HUDEP-2 (cell line): ENCODE results near the gene PIP5K1B.
A peak's percentile ranks its signal among the peaks of the same experiment; 100 is the strongest.

Experiments
- DNase-seq, 76 experiments: peaks; one replicate each; lab custom pipeline; 2025; ENCODE audit not compliant: unreplicated experiment in 76 of 76; lab: John Stamatoyannopoulos, UW

The PIP5K1B gene

DNA sequence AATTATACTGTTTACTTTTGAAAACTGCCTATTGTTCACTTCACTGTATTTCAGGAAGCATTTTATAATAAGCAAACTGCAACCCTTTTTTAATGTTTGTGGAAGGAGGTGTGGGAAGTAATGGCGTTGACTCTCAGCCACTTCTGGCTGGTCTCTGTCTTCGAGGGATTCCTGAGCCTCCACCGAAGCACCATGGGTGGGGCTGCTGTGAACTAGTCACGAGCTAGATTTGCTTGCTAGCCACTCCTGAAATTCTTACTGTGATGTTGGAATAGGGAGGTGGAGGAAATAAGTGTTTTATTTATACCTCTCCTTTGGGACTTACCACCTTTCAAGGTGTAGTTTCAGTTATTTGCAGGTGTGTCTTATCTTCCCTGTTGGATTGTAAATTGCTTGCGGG is 26.8 kb downstream of the PIP5K1B start:
- DNase-seq, result no peak

DNA sequence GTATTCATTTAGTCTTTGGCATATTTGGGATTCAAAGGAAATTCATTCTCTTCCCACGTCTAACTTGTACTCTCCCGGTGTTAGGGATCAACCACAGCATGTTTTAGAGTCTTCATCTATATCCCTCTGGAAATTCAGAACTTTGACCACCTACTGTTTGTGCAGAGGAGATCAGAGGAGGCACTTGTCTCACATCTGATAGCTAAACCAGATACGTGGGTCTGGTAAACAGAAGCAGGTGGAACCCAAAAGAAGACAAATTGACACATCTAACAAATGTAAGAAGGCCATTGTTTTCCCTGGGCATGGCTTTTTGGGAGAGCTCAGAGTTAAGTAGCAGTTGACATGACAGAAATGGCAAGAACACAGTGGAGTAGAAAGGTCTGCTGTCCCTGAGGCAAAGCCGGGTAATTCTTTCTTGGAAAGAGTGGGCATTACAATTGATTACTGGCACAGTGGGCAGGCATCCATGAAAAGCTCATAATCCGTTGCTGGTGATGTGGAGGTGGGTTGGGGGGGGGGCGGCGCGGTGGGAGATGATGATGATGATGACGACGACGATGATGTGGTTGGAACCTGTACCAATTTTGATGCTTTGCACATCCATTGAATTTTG is 27.5 kb downstream of the PIP5K1B start:
- DNase-seq, result no peak

DNA sequence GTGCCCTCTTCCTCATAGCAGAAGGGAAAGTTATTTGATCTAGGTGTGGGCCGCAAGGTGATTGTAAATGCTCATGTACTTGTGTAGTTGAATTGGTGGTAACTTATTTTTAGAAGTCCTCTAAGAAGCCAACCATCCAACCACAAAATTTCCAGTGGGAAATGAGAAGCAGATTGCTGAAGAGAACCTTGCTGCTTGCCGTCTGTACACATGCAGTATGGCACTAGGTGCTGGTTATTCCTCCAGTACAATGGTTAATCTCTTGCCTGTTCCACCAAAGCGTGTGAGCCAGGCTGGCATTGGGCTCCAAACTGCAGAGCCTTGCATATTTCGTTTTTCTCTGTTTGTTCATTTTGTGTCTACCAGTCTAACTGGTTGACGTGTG is 28.0 kb downstream of the PIP5K1B start:
- DNase-seq, result no peak

DNA sequence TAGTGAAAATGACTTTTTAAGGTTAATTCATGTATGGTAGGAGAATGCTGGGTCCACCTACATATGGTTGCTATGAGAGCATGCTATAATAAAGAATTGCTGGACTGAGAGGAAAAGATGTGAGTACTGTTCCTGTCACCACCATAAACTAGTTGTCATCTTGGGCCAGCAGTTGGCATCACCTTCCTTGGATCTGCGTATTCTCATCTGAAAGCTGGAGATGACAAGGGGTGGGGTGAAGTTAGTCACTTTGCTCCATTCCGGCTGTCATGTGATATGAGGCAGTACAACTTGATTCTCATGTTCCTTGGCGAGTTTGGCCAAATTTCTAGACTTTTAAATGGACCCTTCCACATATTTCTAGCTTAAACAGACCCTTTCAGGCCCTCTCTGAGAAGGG is 33.3 kb downstream of the PIP5K1B start:
- DNase-seq, result peak in 1 of 76 experiments; percentile 23

DNA sequence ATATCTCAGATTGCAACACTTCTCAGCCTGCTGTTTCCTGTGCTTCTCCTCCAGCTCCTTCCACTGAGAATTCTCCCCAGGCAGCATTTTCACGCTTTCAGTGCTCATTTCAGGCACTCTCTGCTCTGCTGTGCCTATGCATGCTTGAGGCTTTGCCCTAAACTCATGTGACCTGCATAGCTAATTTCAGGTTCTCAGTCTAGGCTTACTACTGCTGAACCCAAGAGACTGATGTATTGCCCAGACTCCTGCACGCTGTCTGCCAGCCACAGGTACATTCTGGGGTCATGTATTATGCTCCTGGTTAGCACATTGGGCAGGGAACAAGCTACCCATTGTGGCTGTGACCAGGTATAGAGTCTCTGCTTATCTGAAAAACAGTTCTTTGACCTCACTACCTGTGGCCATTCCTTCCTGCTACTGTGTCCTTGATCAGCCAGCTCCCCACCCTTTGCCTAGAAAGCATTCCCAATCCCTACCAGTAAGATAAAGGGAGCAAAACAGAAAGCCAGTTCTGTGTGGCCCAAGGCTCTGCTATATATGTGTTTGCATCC is 34.7 kb downstream of the PIP5K1B start:
- peak in 1 of 76 experiments; percentile 15 for DNase-seq

DNA sequence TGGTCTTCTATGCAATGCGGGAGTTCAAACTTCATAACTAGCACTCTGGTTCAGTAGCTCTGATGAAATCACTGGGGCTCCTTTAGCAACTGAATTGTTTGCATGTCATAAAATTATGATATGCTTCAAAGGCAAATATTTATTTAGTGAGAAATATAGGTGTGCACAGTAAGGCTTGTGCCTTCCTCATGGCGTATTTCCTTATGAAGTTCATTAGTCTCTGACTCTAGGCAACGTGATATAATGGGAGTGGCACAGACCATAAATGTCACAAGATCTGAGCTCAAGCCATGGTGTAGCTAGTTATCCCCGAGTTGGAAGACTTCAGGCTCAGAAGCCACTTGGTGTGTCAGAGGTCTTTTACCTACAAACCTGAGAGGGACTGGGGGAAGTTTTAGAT is 35.5 kb downstream of the PIP5K1B start:
- DNase-seq, result peak in 16 of 76 experiments; percentile 12 to 53 (median 32)

DNA sequence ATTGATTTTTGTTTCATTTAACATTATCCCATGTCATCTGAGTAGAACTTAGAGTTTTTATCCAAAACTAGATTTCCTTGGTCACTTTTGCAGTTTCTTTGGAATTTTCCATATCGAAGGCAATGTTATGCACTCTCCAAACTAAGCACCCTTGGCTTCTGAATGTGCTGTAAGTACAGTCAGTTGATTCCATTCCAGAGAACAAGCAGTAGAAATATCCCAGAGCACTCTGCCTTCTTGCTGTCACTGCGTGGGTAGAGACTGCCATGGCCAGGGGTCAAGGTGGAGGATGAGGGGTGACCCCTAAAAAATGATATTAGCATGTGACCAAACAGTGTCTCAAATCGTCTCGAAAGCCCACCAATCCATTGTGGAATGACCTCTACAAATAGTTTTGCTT is 36.2 kb downstream of the PIP5K1B start:
- DNase-seq, result no peak

DNA sequence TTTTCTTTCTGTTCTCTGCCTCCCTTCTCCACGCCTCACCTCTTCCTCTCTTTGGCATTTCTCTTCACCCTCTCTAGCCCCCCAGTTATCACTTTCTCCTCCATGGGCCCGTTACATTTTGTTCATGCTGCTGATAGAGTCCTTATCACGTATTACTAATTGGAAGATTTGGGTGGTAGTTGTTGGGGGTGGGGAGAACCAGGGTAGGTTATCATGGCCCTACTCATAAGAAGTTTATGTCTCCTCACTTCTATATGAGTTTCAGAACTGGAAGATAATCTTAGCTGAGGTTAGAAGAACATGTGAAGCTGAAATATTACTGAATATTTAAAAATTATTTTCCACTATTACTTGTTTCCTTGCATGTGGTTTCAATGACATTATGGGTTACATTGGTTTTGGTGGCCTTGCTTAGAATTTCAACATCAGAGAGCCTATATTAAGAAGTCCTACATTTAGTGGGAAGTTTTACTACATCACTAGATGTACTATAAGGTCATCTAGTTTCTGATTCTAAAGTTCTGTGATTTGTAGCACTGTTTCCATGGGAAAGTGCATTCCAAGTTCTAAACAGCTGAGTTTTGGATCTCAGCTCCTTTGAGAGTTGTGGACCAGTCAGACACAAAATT is 36.8 kb downstream of the PIP5K1B start:
- DNase-seq, result peak in 4 of 76 experiments; percentile 16 to 51 (median 26)

DNA sequence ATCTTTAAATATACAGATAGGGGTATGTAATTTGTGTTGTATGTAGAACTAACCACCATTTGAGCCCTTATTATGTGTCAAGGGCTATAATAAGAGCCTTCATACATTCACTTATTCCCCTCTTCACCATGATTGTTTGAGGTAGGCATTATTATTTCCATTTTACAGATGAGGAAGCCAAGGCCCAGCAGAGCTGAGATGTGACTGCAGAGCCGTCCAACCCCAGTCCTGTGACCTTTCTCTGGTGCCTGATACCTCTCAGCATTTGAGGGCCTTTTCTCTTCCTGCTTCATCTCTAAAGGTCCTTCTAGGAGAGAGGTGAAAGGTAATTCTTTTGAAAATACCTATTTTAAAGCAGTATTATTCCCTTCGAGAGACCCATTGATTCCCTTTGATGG is 37.3 kb downstream of the PIP5K1B start:
- no peak for DNase-seq

DNA sequence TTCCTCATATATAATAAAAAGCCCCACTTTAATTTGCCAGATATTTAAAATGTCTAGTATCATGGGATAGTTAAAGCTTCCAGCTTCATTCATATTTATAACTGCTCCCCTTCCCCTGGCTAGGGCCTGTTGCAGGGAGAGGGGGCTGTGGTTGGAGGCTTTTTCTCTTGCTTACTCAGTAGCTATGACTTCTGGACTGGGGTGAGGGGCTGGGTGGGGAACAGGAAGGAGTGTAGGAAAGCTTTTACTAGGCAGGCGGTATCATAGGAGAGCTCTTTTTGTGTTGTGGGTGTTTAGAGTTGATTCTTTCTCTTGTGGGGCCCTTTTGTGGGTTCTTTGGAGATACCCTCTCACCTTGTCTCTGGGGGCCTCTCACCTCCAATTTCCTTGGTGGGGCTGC is 39.4 kb downstream of the PIP5K1B start:
- no peak for DNase-seq

DNA sequence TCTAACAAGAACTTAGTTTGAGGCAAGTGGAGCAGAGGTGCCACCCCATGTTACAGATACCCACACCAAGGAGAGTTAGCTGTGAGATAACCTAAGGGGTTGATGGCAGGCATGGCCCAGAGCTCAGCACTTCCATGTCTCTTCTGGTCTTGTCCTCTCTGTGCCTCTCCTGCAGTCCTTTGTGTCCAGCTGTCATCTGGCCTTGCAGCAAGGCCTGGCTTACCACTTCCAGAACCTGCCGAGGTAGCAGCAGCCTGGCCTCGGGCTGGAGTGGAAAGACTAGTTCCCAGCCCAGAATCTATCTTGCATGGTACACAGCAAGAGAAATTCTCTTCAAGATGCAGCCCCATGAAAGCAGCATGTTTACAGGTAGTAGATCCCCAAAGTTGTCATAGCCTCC is 41.5 kb downstream of the PIP5K1B start:
- peak in 21 of 76 experiments; percentile 11 to 75 (median 49) for DNase-seq

DNA sequence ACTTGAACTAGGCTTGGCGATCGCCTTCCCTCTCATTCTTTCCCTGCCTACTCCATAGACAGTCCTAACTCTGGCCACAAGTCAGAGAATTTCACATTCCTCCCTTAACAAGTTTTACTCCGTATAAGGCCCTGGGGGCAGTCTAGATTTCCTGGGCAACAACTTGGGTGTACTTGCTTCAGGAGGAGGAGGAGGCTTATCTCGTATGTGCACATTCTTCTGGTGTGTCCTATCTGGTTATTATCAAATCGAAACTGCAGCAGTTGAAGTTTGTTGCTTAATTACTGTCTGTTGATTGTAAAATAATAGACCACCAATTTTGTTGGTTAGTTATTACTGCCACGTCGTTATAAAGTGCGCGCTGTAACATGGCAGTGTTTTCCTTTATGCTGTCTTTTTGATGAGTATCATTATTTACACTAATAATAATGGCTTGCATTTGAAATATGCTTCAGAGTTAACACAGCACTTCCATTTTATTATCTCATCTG is 42.0 kb downstream of the PIP5K1B start:
- DNase-seq, result peak in 72 of 76 experiments; percentile 24 to 95 (median 74)

DNA sequence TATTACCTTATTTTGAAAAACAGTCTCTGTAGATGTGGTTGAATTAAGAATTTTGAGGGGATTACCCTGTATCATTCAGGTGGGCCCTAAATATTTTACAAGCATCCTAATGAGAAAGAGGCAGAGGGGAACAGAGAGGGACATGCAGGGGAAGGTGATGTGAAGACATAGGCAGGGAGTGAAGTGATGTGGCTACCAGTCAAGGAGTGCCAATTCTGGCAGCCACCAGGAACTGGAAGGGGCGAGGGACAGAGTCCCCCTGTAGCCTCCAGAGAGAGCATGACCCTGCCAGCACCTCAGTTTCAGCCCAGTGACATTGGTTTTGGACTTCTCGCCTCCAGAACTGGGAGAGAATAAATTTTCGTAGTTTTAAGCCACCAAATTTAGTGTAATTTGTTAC is 44.1 kb downstream of the PIP5K1B start:
- DNase-seq, result no peak

DNA sequence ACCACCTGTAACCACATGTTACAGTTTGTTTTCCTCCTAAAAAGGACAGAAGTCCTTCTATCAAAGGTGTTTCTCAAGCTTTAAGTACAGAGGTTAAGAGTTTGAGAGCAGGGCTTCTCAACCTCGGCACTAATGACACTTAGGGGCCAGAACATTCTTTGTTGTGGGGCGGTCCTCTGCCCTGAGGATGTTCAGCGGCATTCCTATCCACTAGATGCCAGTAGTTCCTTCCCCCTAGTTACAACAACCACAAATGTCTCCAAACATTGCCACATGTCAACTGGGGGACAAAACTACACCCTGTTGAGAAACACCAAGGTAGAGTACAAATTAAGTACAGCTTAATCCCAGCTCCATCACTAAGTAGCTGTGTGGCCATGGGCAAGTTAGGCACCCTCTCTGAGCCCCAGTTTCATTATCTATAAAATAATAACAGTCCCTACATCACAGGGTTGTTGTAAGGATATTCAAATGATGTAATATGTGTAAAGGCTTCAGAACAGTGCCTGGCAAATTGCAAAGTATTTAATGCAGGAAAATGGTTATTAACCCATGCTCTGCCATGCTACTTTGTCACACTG is 44.6 kb downstream of the PIP5K1B start:
- DNase-seq, result no peak

DNA sequence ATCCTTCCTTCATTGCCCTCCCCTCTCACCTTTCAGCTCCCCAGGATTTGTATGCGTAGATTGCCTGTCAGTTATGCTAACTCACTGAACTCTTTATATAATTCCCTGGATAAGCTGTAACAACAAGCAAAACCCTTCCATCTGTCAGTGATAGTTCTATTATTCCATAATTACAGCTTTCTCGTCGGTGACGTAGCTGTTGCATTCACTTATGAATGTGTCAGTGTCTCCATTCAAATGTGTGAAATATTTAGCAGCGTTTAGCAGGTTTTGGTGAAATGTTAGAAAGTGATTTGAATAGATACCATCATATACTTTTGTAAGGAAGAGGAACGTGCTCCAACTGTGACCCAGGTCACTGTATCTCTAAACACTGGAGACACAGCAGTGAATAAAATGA is 45.2 kb downstream of the PIP5K1B start:
- no peak for DNase-seq

DNA sequence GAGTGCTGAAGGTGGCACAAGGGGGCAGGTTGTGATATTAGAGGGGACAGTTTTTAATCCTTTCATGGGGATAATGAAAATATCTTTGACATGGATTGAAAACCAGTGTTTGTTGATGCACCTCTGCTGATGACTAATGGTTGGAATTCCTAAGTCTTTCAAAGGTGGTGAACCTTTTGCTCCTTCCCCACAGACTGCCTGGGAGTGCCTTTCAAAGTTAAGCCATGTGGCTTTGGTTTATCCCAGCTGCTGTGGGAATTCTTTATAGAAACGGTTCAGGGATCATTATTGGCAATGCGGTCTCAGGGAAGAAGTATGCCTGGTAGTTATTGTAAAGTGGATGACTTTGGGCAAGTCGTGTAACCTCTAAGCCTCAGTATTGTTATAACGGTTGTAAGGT is 45.7 kb downstream of the PIP5K1B start:
- DNase-seq, result no peak

DNA sequence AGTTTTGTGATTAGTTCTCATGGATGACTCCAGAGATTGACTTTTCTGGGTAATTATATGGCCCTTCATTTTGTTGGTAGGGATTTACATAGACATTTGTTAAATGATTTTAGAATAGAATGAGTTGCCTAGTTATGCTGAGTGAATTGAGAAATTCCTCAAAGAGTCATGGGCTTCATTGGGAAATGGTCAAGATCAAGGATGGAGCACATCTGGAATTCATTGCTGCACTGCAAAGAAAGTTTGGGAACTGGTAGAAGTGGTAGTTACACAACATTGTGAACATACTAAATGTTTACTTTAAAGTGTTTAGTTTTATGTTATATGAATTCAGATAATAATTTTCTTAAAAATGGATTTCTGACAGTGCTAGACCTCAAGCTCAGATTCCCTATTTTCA is 46.5 kb downstream of the PIP5K1B start:
- DNase-seq, result no peak

DNA sequence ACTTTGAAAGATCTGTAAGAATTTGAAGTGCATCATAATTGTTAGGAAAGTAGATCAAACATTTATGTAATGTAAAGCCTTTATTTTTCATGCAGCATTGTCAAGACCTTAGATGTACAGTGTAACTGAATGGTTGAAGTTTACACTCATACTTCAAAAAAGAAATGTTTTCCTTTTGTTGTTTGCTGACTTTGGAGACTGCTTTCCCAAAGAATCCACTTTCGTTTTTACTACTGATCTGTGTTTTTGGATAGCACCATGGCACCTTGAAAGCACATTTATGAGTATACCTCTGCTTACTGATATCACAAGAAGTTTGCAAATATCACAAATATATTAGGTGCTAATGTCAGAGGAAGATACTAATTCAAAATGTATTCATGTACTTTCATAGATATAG is 50.0 kb downstream of the PIP5K1B start:
- no peak for DNase-seq

DNA sequence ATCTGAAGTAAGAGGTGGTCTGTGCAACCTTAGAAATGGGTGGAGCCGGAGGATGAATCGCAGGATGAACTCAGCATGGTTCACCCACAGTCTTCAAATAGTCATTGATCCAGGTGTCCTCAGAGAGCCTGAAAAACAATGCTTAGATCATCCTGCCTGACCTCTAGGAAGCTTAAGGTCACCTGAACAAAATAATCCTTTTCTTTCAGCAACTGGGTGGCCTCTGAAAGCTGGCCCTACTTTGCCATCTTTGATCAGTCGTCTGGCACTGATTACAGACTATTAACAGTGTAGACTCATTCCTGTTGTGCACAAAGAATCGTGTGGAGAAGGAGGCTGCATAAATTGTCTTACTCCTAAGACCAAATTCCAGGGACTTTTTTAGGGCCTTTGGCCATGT is 50.7 kb downstream of the PIP5K1B start:
- no peak for DNase-seq

DNA sequence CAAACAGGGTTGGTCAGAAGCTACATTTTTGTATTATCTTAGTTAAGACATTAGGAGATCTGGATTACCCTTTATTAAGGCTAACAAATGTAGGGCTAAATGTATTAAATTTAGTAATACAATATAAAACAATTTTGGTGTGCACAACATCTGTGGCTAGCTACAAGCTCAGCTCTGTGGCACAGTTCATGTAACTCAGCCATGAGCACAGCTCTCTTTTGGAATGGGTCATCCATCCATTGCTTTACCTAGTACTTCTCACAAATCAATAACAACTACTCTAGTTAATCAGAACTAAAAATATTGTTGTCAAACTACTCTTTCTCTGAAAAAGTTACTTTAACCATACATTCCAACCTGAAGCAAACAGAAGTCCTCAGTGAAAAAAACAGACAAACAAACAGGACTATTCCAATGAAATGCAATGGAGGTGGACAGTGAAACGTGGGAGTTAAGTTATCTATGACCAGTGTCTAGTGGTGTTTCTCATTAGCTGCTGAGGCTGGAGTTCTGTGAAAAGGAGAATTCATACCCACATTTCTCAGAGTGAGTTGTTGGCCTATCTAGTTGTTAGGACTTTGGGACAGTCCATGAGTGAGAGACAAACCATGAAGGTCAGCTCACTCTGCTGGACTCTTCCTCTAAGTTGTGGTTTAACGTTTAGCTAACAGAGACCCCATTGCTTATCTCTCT is 55.1 kb downstream of the PIP5K1B start:
- DNase-seq, result no peak

DNA sequence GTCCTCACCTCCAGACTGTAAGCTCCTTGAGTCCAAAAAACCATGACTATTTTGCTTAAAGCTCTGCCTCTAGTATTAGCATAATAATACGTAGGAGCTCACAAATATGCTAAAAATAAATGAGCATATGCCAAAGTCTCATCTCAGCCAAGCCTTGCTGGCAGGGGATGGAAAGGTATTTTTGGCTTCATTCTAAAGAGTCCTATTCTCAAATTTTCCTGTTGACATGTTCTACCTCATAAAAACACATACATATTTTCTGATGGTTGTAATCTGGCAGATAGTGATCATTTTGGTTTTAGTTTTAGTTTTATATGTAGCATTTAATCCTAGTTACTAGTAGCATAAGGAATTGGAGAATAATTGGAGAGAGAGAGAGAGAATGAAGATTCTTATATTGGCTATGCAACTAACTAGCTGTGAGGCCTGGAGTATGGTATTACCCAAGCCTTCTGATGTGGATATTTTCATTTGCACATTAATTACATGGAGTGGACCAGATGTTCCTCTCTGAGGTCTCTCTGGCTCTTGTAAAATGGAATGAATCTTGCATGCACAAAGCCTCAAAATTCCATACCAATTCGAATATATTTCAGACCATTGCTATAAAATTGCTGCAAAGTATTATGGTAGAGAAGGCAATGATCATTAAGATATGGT is 55.8 kb downstream of the PIP5K1B start:
- no peak for DNase-seq
